ENCODE results near the gene GCNT2. TPM values are rescaled to one million over a fixed set of nuclear protein-coding genes. Genes with fewer than 3 reads are reported as not detected.

The GCNT2 gene
- total and polyA plus RNA-seq, 2 of the 8 experiments (the other 6 are each of a cell fraction or from before 2014, with no cell fraction given): 19.3 to 52.5 TPM

GRCh38 chr6:10613723-10614122, 92.6 kb downstream of the GCNT2 start:
- Histone ChIP-seq H3K4ac (replicated peaks; ENCODE audit: insufficient read length, low read depth, low read length) (no peak overlapping the region), H3K4me1 (replicated peaks in 1 of 4; ENCODE audit: control insufficient read depth in 3 of 4, insufficient read depth in 4 of 4, low read length in 3 of 4) (peaks cover 0 to 10% (median 2%) of the 10 kb centered on the region in 4 experiments; a peak in 4 of 7 replicates), H2BK5ac (ENCODE audit: low read depth, low read length) (no peak overlapping the region), H3K4me3 (ENCODE audit: extremely low read depth in 1 of 4, insufficient read depth in 2 of 4, low read depth in 3 of 4, low read length in 4 of 4) (no peak overlapping the region), H2AFZ (ENCODE audit: low read length) (no peak overlapping the region), H2BK15ac (ENCODE audit: low read length) (no peak overlapping the region), H3K4me2 (ENCODE audit: insufficient read depth in 1 of 2, low read depth in 2 of 2, low read length in 2 of 2) (no peak overlapping the region), H2BK12ac (ENCODE audit: low read depth, low read length) (no peak overlapping the region), H3K14ac (ENCODE audit: insufficient read length) (no peak overlapping the region), H4K20me1 (replicated peaks in 1 of 2; ENCODE audit: control insufficient read depth in 1 of 2, insufficient read depth in 2 of 2, low read length in 2 of 2) (peaks cover 3 to 15% of the 10 kb centered on the region in 2 experiments), H3K79me2 (ENCODE audit: control insufficient read depth in 1 of 2, insufficient read depth in 2 of 2, low read length in 2 of 2) (peaks cover 9 to 86% of the 10 kb centered on the region in 2 experiments), H3K18ac (ENCODE audit: extremely low read depth, low read length) (no peak overlapping the region), H4K8ac (ENCODE audit: extremely low read depth, insufficient read depth, low read length) (no peak overlapping the region), H3K36me3 (ENCODE audit: control insufficient read depth in 2 of 4, insufficient read depth in 4 of 4, low read length in 3 of 4) (peaks cover 0 to 17% (median 0%) of the 10 kb centered on the region in 4 experiments; a peak in 2 of 8 replicates), H3K56ac (replicated peaks; ENCODE audit: insufficient read length, low read depth, low read length) (no peak overlapping the region), H2AK5ac (ENCODE audit: low read depth, low read length) (no peak overlapping the region), H2BK120ac (replicated peaks; ENCODE audit: low read depth, low read length) (no peak overlapping the region), H3K23me2 (ENCODE audit: low read depth, low read length) (no peaks in the 10 kb centered on the region), H3K27ac (ENCODE audit: low read depth, low read length) (no peak overlapping the region), H3K27me3 (replicated peaks in 1 of 4; ENCODE audit: control insufficient read depth in 3 of 4, extremely low read depth in 1 of 4, insufficient read depth in 3 of 4, low read length in 3 of 4) (no peaks in the 10 kb centered on the region), H2BK20ac (ENCODE audit: low read length) (no peak overlapping the region), H3K79me1 (ENCODE audit: low read depth, low read length) (peaks cover 15% of the 10 kb centered on the region), H4K91ac (replicated peaks; ENCODE audit: insufficient read length, low read length) (no peak overlapping the region), H3K23ac (ENCODE audit: insufficient read length) (no peak overlapping the region), H4K5ac (ENCODE audit: insufficient read length, low read depth, low read length) (no peak overlapping the region), H3K9ac (replicated peaks in 1 of 4; ENCODE audit: extremely low read depth in 1 of 4, low read depth in 3 of 4, low read length in 3 of 4) (no peak overlapping the region), H3K9me3 (ENCODE audit: insufficient read depth in 2 of 2, low read depth in 1 of 2, low read length in 1 of 2) (peaks cover 0 to 2% of the 10 kb centered on the region in 2 experiments; a peak in 1 of 4 replicates)
- CTCF ChIA-PET (ENCODE audit: partially characterized antibody): interaction anchor here (0.9 to 1.3 kb wide), 3 partner anchors 10 to 135 kb away, joined by 3 to 4 read pairs (median 4); no protein-coding TSS in a partner anchor
- TF ChIP-seq SP1 (IDR thresholded peaks at IDR 0.05; ENCODE audit: low read depth, low read length) (no peak), CREB1 (IDR thresholded peaks at IDR 0.05) (no peak)
- no peak for FAIRE-seq
- DNase-seq (ENCODE audit: low read depth in 1 of 2, low spot score in 2 of 2): no peak
- POLR2A ChIA-PET (ENCODE audit: partially characterized antibody): interaction anchor here (0.9 to 2.7 kb wide), 6 partner anchors 12 to 58 kb away, joined by 3 to 10 read pairs (median 4); no protein-coding TSS in a partner anchor
- WGBS, 2 experiments (ENCODE audit: extremely low coverage in 1 of 2, insufficient coverage in 1 of 2, insufficient read length in 1 of 2, insufficient replicate concordance in 2 of 2, low coverage in 1 of 2, low lambda C conversion rate in 2 of 2, missing lambda C conversion rate in 1 of 2): 69% methylated on average over 2 of the region's 2 CpGs; no CpG with 5 or more reads in 1 of the 2 experiments
